GM12878 (cell line): ENCODE results near the gene SAP25.

Experiments
- CREB1 ChIP-seq: IDR thresholded peaks from 2 replicates; pipeline ENCODE4 v1.6.1; 2012; ENCODE audit warnings: low read depth, mild to moderate bottlenecking, inconsistent platforms
- CTCF ChIP-seq, 3 experiments: IDR thresholded peaks in 2 of 3; conservative IDR thresholded peaks in 1 of 3; 2 replicates each; pipeline ENCODE4 v1.5.1; 2011; ENCODE audit warnings: low read depth in 3 of 3, low read length in 3 of 3, mild to moderate bottlenecking in 3 of 3, control low read depth in 2 of 3, moderate library complexity in 2 of 3, inconsistent platforms in 1 of 3, mixed read lengths in 1 of 3; ENCODE audit not compliant: control insufficient read depth in 2 of 3, insufficient read depth in 1 of 3; ENCODE audit errors: extremely low read depth in 1 of 3
- POLR2A ChIP-seq: IDR thresholded peaks from 2 replicates; pipeline ENCODE4 v1.6.1; 2011; ENCODE audit warnings: low read depth, mild to moderate bottlenecking, low read length
- REST ChIP-seq: IDR thresholded peaks from 2 replicates; pipeline ENCODE4 v1.6.1; 2012; ENCODE audit warnings: mild to moderate bottlenecking, low read depth, low read length
- SPI1 ChIP-seq: IDR thresholded peaks from 2 replicates; pipeline ENCODE4 v1.6.1; 2011; ENCODE audit warnings: low read depth, mild to moderate bottlenecking, low read length, moderate library complexity, borderline replicate concordance; ENCODE audit not compliant: insufficient read depth
- ZNF274 ChIP-seq: IDR thresholded peaks from one replicate; pipeline ENCODE4 v1.8.0; 2011; ENCODE audit not compliant: insufficient read length, insufficient read depth

GRCh38 chr7:100538348-100538653, 35.4 kb downstream of the SAP25 start:
- no peak for TF ChIP-seq CREB1
- no peak for TF ChIP-seq SPI1
- no peak for TF ChIP-seq CTCF (IDR thresholded peaks at IDR 0.05 in 2 of 3, conservative IDR thresholded peaks at IDR 0.05 in 1 of 3; ENCODE audit: control insufficient read depth in 2 of 3, extremely low read depth in 1 of 3, insufficient read depth in 1 of 3, low read depth in 3 of 3, low read length in 3 of 3)
- TF ChIP-seq POLR2A, result no peak
- no peak for TF ChIP-seq REST
- no peak for TF ChIP-seq ZNF274
